Transverse colon (tissue), 4 donors: ENCODE results near the gene LRP1. TPM values are rescaled to one million over a fixed set of nuclear protein-coding genes. Genes with fewer than 3 reads are reported as not detected.
A peak's percentile ranks its signal among the peaks of the same experiment; 100 is the strongest.

ENCODE experiments used
- DNase-seq: peaks from one replicate; pipeline ENCODE4 v3.0.0-alpha.2; 2019
- H3K27ac ChIP-seq, 4 donors: fragments of 200-600 bp; sonication (generic); 2 replicates each; pipeline ENCODE4 v1.5.1; 2016 to 2018; ENCODE audit warnings: inconsistent platforms in 4 of 4
- H3K27me3 ChIP-seq: fragments of 200-600 bp; sonication (generic); 2 replicates; pipeline ENCODE4 v1.5.1; 2017; ENCODE audit warnings: inconsistent platforms
- H3K36me3 ChIP-seq, 4 donors: fragments of 200-600 bp; sonication (generic); 2 replicates each; pipeline ENCODE4 v1.5.1; 2017 to 2019; ENCODE audit warnings: inconsistent platforms in 4 of 4
- H3K4me1 ChIP-seq, 4 donors: fragments of 200-600 bp; sonication (generic); 2 replicates each; pipeline ENCODE4 v1.5.1; 2017 to 2020; ENCODE audit warnings: inconsistent platforms in 4 of 4
- H3K4me3 ChIP-seq, 4 donors: fragments of 200-600 bp; sonication (generic); 1 replicate in 1 of 4; 2 replicates in 3 of 4; pipeline versions ENCODE4 v1.5.1 to v1.6.1; 2017 to 2019; ENCODE audit warnings: inconsistent platforms in 4 of 4
- H3K9me3 ChIP-seq, 2 donors: fragments of 200-600 bp; sonication (generic); 2 replicates each; pipeline ENCODE4 v1.5.1; 2017 to 2019; ENCODE audit warnings: inconsistent platforms in 2 of 2
- CTCF ChIP-seq, 5 experiments: fragments of 200-600 bp in 3 of 5; fragments of 450-650 bp in 2 of 5; sonication (generic) in 3 of 5; IDR thresholded peaks; 1 replicate in 2 of 5; 2 replicates in 3 of 5; pipeline ENCODE4 v1.5.1; 2016 to 2017; ENCODE audit warnings: antibody characterized with exemption in 5 of 5, inconsistent platforms in 3 of 5, mild to moderate bottlenecking in 2 of 5, moderate library complexity in 1 of 5
- EP300 ChIP-seq: sonication (generic); formaldehyde crosslinking; IDR thresholded peaks from one replicate; pipeline ENCODE4 v1.6.1; 2017; ENCODE audit warnings: antibody characterized with exemption, low read depth
- POLR2A ChIP-seq: fragments of 450-650 bp; IDR thresholded peaks from one replicate; pipeline ENCODE4 v1.6.1; 2016; ENCODE audit warnings: antibody characterized with exemption, mild to moderate bottlenecking, moderate library complexity
- POLR2AphosphoS5 ChIP-seq, 3 donors: sonication (generic); formaldehyde crosslinking; IDR thresholded peaks; one replicate each; pipeline ENCODE4 v1.6.1; 2016; ENCODE audit warnings: antibody characterized with exemption in 3 of 3
- WGBS, 2 donors: methylation state at CpG; one replicate each; pipeline ENCODE4 v1.1.5; 2018; ENCODE audit warnings: low coverage in 1 of 2; 5-methylcytosine and 5-hydroxymethylcytosine counted together
- in situ Hi-C, 4 donors: fragments of 200-750 bp; cut with MboI; loops; one replicate each; pipeline versions ENCODE4 v1.15.0 to v1.15.1; 2017; ENCODE audit warnings: low sequenced_read_pairs in 3 of 4, low pct_ligation_motif_present in 1 of 4, low pct_unique_long_range_greater_than_20kb in 1 of 4
- intact Hi-C: fragments of 100-400 bp; cut with DNase I; formaldehyde crosslinking; loops from one replicate; pipeline ENCODE4 v1.15.1; 2023; ENCODE audit warnings: low total_unique reads
- total RNA-seq, 4 donors: library from RNA; depleted of rRNA; stranded (reverse); fragments of >200 nt; gene quantifications; one replicate each; pipeline ENCODE4 v1.1.0, GENCODE V29; 2016

The LRP1 gene
- total RNA-seq, 4 donors from 2014 or later = 94.3 to 248 (median 199) TPM

- Histone ChIP-seq H3K36me3 (peaks cover 0 to 20% (median 7%) of the 10 kb centered on the region in 4 donors), H3K4me1 (peaks cover 0 to 7% (median 0%) of the 10 kb centered on the region in 4 donors), H3K9me3 (no peaks in the 10 kb centered on the region), H3K4me3 (no peak overlapping the region), H3K27ac (no peak overlapping the region), H3K27me3 (no peaks in the 10 kb centered on the region)
- no peak for TF ChIP-seq CTCF (IDR thresholded peaks at IDR 0.05)
- TF ChIP-seq EP300 = no peak
- no peak for TF ChIP-seq POLR2AphosphoS5 (IDR thresholded peaks at IDR 0.05)
- TF ChIP-seq POLR2A = no peak
- in situ Hi-C loops (loop anchor here in 1 of 4 donors (10.0 kb wide), 1 partner anchor 159 kb away; the partner anchor contains the start of gene TAC3), intact Hi-C loops (no loop called here)
- 84% methylated on average over 14 of the region's 14 CpGs; no CpG with 5 or more reads in 1 of the 2 donors for WGBS, 2 donors
- DNase-seq = no peak
These were observed 45.4 kb downstream of the LRP1 start for GRCh38 chr12:57173683-57174082.

GRCh38 chr12:57175428-57176138, 47.3 kb downstream of the LRP1 start:
- Histone ChIP-seq H3K36me3 (peaks cover 0 to 21% (median 6%) of the 10 kb centered on the region in 4 donors), H3K4me3 (no peak overlapping the region), H3K9me3 (no peaks in the 10 kb centered on the region), H3K4me1 (peaks cover 0 to 7% (median 0%) of the 10 kb centered on the region in 4 donors), H3K27ac (peak overlapping the region; percentile 0 to 62 (median 36)), H3K27me3 (no peaks in the 10 kb centered on the region)
- intact Hi-C loops = no loop called here
- DNase-seq = peak; percentile 86
- 33% methylated on average over 28 of the region's 29 CpGs; no CpG with 5 or more reads in 1 of the 2 donors for WGBS, 2 donors
- in situ Hi-C loops = loop anchor here in 2 of 4 donors (5.0 to 25.0 kb wide), 3 partner anchors 53 to 413 kb away; partner anchors contain the start of genes HSD17B6 (in 1 of the 2), PRIM1 (in 1 of the 2) and TAC3 (in 1 of the 2)
- TF ChIP-seq EP300 (no peak), CTCF (IDR thresholded peaks at IDR 0.05) (peak; percentile 72 to 88 (median 74))

- in situ Hi-C loops = loop anchor here in 2 of 4 donors (5.0 to 25.0 kb wide), 3 partner anchors 54 to 414 kb away; partner anchors contain the start of genes HSD17B6 (in 1 of the 2), PRIM1 (in 1 of the 2) and TAC3 (in 1 of the 2)
- Histone ChIP-seq H3K4me1 (peaks cover 0 to 7% (median 0%) of the 10 kb centered on the region in 4 donors), H3K27ac (no peak overlapping the region), H3K9me3 (no peaks in the 10 kb centered on the region), H3K27me3 (no peaks in the 10 kb centered on the region), H3K4me3 (no peak overlapping the region), H3K36me3 (peaks cover 0 to 21% (median 7%) of the 10 kb centered on the region in 4 donors)
- TF ChIP-seq CTCF (IDR thresholded peaks at IDR 0.05) (peak in 1 of 5 experiments; percentile 0), POLR2AphosphoS5 (IDR thresholded peaks at IDR 0.05) (no peak)
- DNase-seq = no peak
- intact Hi-C loops = no loop called here
- WGBS, 2 donors = 87 to 88% methylated on average over 3 to 9 of the region's 9 CpGs
These were observed 47.8 kb downstream of the LRP1 start for GRCh38 chr12:57176139-57176477.

GRCh38 chr12:57176846-57177245, 48.6 kb downstream of the LRP1 start:
- WGBS, 2 donors = 76% methylated on average over 9 of the region's 9 CpGs; no CpG with 5 or more reads in 1 of the 2 donors
- Histone ChIP-seq H3K27me3 (no peaks in the 10 kb centered on the region), H3K4me1 (peaks cover 0 to 7% (median 0%) of the 10 kb centered on the region in 4 donors), H3K9me3 (no peaks in the 10 kb centered on the region), H3K27ac (no peak overlapping the region), H3K36me3 (peaks cover 0 to 21% (median 7%) of the 10 kb centered on the region in 4 donors), H3K4me3 (no peak overlapping the region)
- TF ChIP-seq CTCF (IDR thresholded peaks at IDR 0.05) = no peak
- TF ChIP-seq POLR2AphosphoS5 (IDR thresholded peaks at IDR 0.05) = no peak
- no peak for TF ChIP-seq EP300
- TF ChIP-seq POLR2A = no peak
- intact Hi-C loops = no loop called here
- in situ Hi-C loops = loop anchor here in 2 of 4 donors (5.0 to 25.0 kb wide), 3 partner anchors 55 to 415 kb away; partner anchors contain the start of genes HSD17B6 (in 1 of the 2), PRIM1 (in 1 of the 2) and TAC3 (in 1 of the 2)
- DNase-seq = no peak
